Activated T-cell treated with anti-CD3 and anti-CD28 coated beads for 1 hour (primary cell): Measurements from ENCODE around the gene PGLYRP4.
"Not testable (repeated sequence)": the region's sequence is repeated elsewhere in the genome, so short reads cannot be mapped to it uniquely, and the experiment has no call there.

ENCODE experiments used
- DNase-seq: peaks from one replicate; pipeline ENCODE4 v3.0.0-alpha.2; 2020; ENCODE audit warnings: low read depth

The PGLYRP4 gene

GRCh38 chr1:153337980-153338853 lies 10.4 kb downstream of the PGLYRP4 start:
- DNase-seq = no peak

- no peak for DNase-seq
Measured at GRCh38 chr1:153336650-153337049, 12.0 kb downstream of the PGLYRP4 start.

- no peak for DNase-seq
Measured at GRCh38 chr1:153333902-153334301, 14.7 kb downstream of the PGLYRP4 start.

- DNase-seq = no peak
Measured at GRCh38 chr1:153324912-153325311, 23.7 kb downstream of the PGLYRP4 start.

GRCh38 chr1:153322568-153322967 lies 26.1 kb downstream of the PGLYRP4 start:
- no peak for DNase-seq

GRCh38 chr1:153318145-153318544 lies 30.5 kb downstream of the PGLYRP4 start:
- DNase-seq = not testable (repeated sequence)

GRCh38 chr1:153316013-153316412 lies 32.6 kb downstream of the PGLYRP4 start:
- DNase-seq = not testable (repeated sequence)

- DNase-seq = not testable (repeated sequence)
Measured at GRCh38 chr1:153314388-153314787, 34.3 kb downstream of the PGLYRP4 start.

- DNase-seq = no peak
Measured at GRCh38 chr1:153313288-153313687, 35.4 kb downstream of the PGLYRP4 start.

GRCh38 chr1:153312570-153313186 lies 36.0 kb downstream of the PGLYRP4 start, which contains the start of gene PGLYRP3:
TSS of gene PGLYRP3 (minus strand) at chr1:153312952. CDS start at chr1:153310665, 2,287 bp downstream.
- DNase-seq = no peak

GRCh38 chr1:153310526-153310925 lies 38.1 kb downstream of the PGLYRP4 start:
- DNase-seq = no peak

- no peak for DNase-seq
Measured at GRCh38 chr1:153309441-153309840, 39.2 kb downstream of the PGLYRP4 start.

GRCh38 chr1:153308540-153308939 lies 40.1 kb downstream of the PGLYRP4 start:
- DNase-seq = no peak

GRCh38 chr1:153307221-153307600 lies 41.4 kb downstream of the PGLYRP4 start:
- DNase-seq = no peak

GRCh38 chr1:153306303-153307220 lies 42.1 kb downstream of the PGLYRP4 start:
- no peak for DNase-seq

- DNase-seq = no peak
Measured at GRCh38 chr1:153305682-153306081, 43.0 kb downstream of the PGLYRP4 start.

GRCh38 chr1:153302308-153302707 lies 46.3 kb downstream of the PGLYRP4 start:
- no peak for DNase-seq

- no peak for DNase-seq
Measured at GRCh38 chr1:153293851-153294250, 54.8 kb downstream of the PGLYRP4 start.

- no peak for DNase-seq
Measured at GRCh38 chr1:153293480-153293775, 55.2 kb downstream of the PGLYRP4 start.

- no peak for DNase-seq
Measured at GRCh38 chr1:153292740-153293479, 55.7 kb downstream of the PGLYRP4 start.

- DNase-seq = no peak
Measured at GRCh38 chr1:153292185-153292584, 56.5 kb downstream of the PGLYRP4 start.

GRCh38 chr1:153291514-153291913 lies 57.1 kb downstream of the PGLYRP4 start:
- no peak for DNase-seq
